CD4-positive, alpha-beta T cell (primary cell): ENCODE results near the gene FAM184A. TPM values are rescaled to one million over a fixed set of nuclear protein-coding genes. Genes with fewer than 3 reads are reported as not detected.
"Not testable (repeated sequence)": the region's sequence is repeated elsewhere in the genome, so short reads cannot be mapped to it uniquely, and the experiment has no call there.

Source experiments
- ATAC-seq: fragments of 200-7000 bp; cut with Tn5 transposase; one replicate; pipeline ENCODE4 v1.10.0; 2022; ENCODE audit warnings: mild to moderate bottlenecking; ENCODE audit not compliant: poor library complexity
- CTCF ChIA-PET: fragments of 350-600 bp; sonication (Branson Sonifier 250); formaldehyde crosslinking; loops from one replicate; lab custom pipeline; 2021; ENCODE audit warnings: antibody characterized with exemption, inconsistent platforms; lab: Charles Lee
- POLR2A ChIA-PET: fragments of 350-600 bp; sonication (Branson Sonifier 250); formaldehyde crosslinking; loops from one replicate; lab custom pipeline; 2021; ENCODE audit warnings: antibody characterized with exemption, inconsistent platforms; lab: Charles Lee
- DNase-seq, 14 experiments: peaks; one replicate each; pipeline ENCODE4 v3.0.0-alpha.2; 2013 to 2020; ENCODE audit warnings: mixed read lengths in 2 of 14
- H3K27ac ChIP-seq, 2 donors: one replicate each; pipeline versions ENCODE4 v1.5.1 to v1.7.0; 2013; ENCODE audit warnings: low read length in 2 of 2, low read depth in 1 of 2, mild to moderate bottlenecking in 1 of 2
- H3K27me3 ChIP-seq, 2 experiments: 1 replicate in 1 of 2; 2 replicates in 1 of 2; pipeline versions ENCODE4 v1.6.1 to v1.7.0; 2013; ENCODE audit warnings: low read length in 2 of 2, control low read depth in 1 of 2, mild to moderate bottlenecking in 1 of 2, moderate library complexity in 1 of 2; ENCODE audit not compliant: insufficient read depth in 2 of 2, control insufficient read depth in 1 of 2
- H3K36me3 ChIP-seq: one replicate; pipeline ENCODE4 v1.6.1; 2013; ENCODE audit warnings: low read length, control low read depth; ENCODE audit not compliant: insufficient read depth
- H3K4me1 ChIP-seq: one replicate; pipeline ENCODE4 v1.6.1; 2013; ENCODE audit warnings: low read length, control low read depth; ENCODE audit not compliant: insufficient read depth
- H3K4me3 ChIP-seq: one replicate; pipeline ENCODE4 v1.5.1; 2013; ENCODE audit warnings: mild to moderate bottlenecking, low read length, moderate library complexity
- H3K9me3 ChIP-seq, 2 experiments: 1 replicate in 1 of 2; 2 replicates in 1 of 2; pipeline versions ENCODE4 v1.6.1 to v1.7.0; 2013; ENCODE audit warnings: low read length in 2 of 2, mild to moderate bottlenecking in 2 of 2, control low read depth in 1 of 2, moderate library complexity in 1 of 2; ENCODE audit not compliant: control insufficient read depth in 1 of 2, insufficient read depth in 1 of 2
- H3K27ac Mint-ChIP-seq: one replicate; pipeline ENCODE4 v1.8.0; 2020; ENCODE audit warnings: mixed read lengths
- H3K27me3 Mint-ChIP-seq: one replicate; pipeline ENCODE4 v1.8.0; 2021; ENCODE audit warnings: mixed read lengths
- H3K36me3 Mint-ChIP-seq: one replicate; pipeline ENCODE4 v1.8.0; 2021; ENCODE audit warnings: low read depth, mixed read lengths
- H3K4me1 Mint-ChIP-seq: one replicate; pipeline ENCODE4 v1.8.0; 2021; ENCODE audit warnings: low read depth, mixed read lengths
- H3K4me3 Mint-ChIP-seq: one replicate; pipeline ENCODE4 v1.8.0; 2020; ENCODE audit warnings: mild to moderate bottlenecking, mixed read lengths
- H3K9me3 Mint-ChIP-seq: one replicate; pipeline ENCODE4 v1.8.0; 2020; ENCODE audit warnings: mixed read lengths
- intact Hi-C, 2 experiments: fragments of 100-400 bp; cut with DNase I in 1 of 2; cut with micrococcal nuclease in 1 of 2; formaldehyde crosslinking; loops; one replicate each; pipeline versions ENCODE4 v1.15.1 to v1.9.0; 2023 to 2025; cut with DNase I, micrococcal nuclease
- total RNA-seq, 174 experiments: library from RNA in 2 of 174; stranded (reverse) in 2 of 174; gene quantifications; one replicate each; pipeline ENCODE4 v1.2.3 and lab custom pipeline; 2021 to 2026
- TF ChIP-seq, protein P1 (sequence below): fragments of 200-600 bp; IDR thresholded peaks from one replicate; pipeline ENCODE4 v1.8.0; 2022; ENCODE audit warnings: antibody characterized with exemption, mild to moderate bottlenecking

The FAM184A gene
- total RNA-seq, 2 experiments from 2014 or later = 2.9 to 3.3 TPM

DNA sequence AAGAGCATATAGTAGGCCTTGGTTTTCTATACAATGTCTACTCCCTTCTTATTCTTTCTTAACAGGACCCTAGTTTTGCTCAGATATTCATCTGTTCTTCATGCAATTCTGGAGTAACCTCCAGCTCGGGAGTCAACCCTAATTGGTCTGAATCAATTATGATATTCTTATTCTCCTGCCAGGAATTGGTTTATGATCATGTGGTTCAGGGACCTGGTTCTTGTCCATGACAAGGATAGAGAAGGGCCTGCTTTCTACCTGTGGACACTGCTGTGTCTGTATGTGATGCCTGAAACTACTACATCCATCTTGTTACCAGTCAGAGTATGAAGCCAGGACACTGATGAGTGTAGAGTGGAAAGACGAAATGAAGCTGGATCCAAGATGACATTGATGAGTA is 24.4 kb upstream of the FAM184A start:
- Histone ChIP-seq H3K27ac (no peak overlapping the region), H3K36me3 (no peaks in the 10 kb centered on the region), H3K4me1 (no peaks in the 10 kb centered on the region), H3K27me3 (no peaks in the 10 kb centered on the region), H3K9me3 (no peaks in the 10 kb centered on the region), H3K4me3 (no peak overlapping the region)
- ATAC-seq (no peak), DNase-seq (no peak)
- no peak overlapping the region for H3K4me3 Mint-ChIP-seq
- POLR2A ChIA-PET = no interaction called here
- no peaks in the 10 kb centered on the region for H3K36me3 Mint-ChIP-seq
- H3K4me1 Mint-ChIP-seq = peaks cover under 1% of the 10 kb centered on the region
- intact Hi-C loops = no loop called here
- H3K9me3 Mint-ChIP-seq = no peaks in the 10 kb centered on the region
- CTCF ChIA-PET = no interaction called here
- TF ChIP-seq, protein P1, sequence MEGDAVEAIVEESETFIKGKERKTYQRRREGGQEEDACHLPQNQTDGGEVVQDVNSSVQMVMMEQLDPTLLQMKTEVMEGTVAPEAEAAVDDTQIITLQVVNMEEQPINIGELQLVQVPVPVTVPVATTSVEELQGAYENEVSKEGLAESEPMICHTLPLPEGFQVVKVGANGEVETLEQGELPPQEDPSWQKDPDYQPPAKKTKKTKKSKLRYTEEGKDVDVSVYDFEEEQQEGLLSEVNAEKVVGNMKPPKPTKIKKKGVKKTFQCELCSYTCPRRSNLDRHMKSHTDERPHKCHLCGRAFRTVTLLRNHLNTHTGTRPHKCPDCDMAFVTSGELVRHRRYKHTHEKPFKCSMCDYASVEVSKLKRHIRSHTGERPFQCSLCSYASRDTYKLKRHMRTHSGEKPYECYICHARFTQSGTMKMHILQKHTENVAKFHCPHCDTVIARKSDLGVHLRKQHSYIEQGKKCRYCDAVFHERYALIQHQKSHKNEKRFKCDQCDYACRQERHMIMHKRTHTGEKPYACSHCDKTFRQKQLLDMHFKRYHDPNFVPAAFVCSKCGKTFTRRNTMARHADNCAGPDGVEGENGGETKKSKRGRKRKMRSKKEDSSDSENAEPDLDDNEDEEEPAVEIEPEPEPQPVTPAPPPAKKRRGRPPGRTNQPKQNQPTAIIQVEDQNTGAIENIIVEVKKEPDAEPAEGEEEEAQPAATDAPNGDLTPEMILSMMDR = no peak
- H3K27me3 Mint-ChIP-seq = no peaks in the 10 kb centered on the region
- H3K27ac Mint-ChIP-seq = no peak overlapping the region

DNA sequence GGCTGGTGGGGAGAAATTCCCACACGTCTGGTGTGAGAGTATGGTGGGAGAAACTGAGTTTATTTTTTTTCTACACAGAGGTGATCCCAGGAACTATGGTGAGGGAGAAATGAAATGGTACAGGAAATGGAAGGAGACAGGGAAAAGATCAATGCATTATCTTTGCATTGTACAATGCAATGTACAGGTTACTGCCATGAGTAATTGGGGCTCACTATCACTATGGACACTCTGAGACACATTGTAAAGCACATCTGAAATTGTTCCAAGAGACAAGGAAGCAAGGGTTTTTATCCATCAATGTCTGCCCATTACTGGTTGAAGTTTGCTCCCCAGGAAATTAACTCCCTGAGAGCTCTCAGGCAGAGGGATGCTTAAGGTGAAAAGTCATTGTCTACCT is 21.7 kb upstream of the FAM184A start:
- H3K4me1 Mint-ChIP-seq = peaks cover 20% of the 10 kb centered on the region
- intact Hi-C loops = no loop called here
- CTCF ChIA-PET = no interaction called here

DNA sequence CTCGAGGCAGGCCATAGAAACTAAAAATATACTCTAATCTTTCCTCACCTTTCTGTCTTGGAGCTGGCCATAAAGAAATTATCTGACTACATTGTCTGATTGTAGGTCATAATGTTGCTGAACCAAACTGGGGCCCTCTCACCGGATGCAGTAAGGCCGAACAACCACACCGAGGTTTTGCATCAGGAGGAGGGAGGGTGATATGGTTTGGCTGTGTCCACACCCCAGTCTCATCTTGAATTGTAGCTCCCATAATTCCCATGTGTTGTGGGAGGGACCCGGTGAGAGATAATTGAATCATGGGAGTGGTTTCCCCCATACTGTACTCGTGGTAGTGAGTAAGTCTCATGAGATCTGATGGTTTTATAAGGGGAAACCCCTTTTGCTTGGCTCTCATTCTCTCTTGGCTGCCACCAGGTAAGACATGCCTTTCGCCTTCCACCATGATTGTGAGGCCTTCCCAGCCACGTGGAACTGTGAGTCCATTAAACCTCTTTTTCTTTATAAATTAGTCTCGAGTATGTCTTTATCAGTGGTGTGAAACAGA is 19.4 kb upstream of the FAM184A start:
- intact Hi-C loops, H3K36me3 Mint-ChIP-seq, POLR2A ChIA-PET, H3K27me3 Mint-ChIP-seq, H3K4me1 ChIP-seq, H3K36me3 ChIP-seq, DNase-seq, ATAC-seq, H3K27ac ChIP-seq, H3K9me3 Mint-ChIP-seq, H3K4me3 ChIP-seq, H3K9me3 ChIP-seq, H3K27me3 ChIP-seq, H3K4me3 Mint-ChIP-seq: not testable (repeated sequence)
- CTCF ChIA-PET = interaction anchor here (1.7 kb wide), 1 partner anchor 12 kb away, joined by 5 read pairs; no protein-coding TSS in a partner anchor
- peaks cover 20% of the 10 kb centered on the region for H3K4me1 Mint-ChIP-seq
- H3K27ac Mint-ChIP-seq = peak overlapping the region; percentile 22

More for the DNA sequence above, 21.7 kb upstream of the FAM184A start:
- Histone ChIP-seq H3K36me3 (no peaks in the 10 kb centered on the region), H3K27ac (no peak overlapping the region), H3K4me3 (no peak overlapping the region), H3K4me1 (peaks cover 5% of the 10 kb centered on the region), H3K27me3 (no peaks in the 10 kb centered on the region), H3K9me3 (no peaks in the 10 kb centered on the region)
- no peak for DNase-seq
- Mint-ChIP-seq H3K27ac (no peak overlapping the region), H3K9me3 (no peaks in the 10 kb centered on the region), H3K27me3 (no peaks in the 10 kb centered on the region), H3K36me3 (no peaks in the 10 kb centered on the region), H3K4me3 (no peak overlapping the region)
- POLR2A ChIA-PET = no interaction called here
- TF ChIP-seq, protein P1 = no peak
- ATAC-seq = no peak
